ELF-1 (cell line): ENCODE data around the gene RAB4B.
"Not testable (repeated sequence)": the region's sequence is repeated elsewhere in the genome, so short reads cannot be mapped to it uniquely, and the experiment has no call there.

Source experiments
- DNase-seq: peaks from one replicate; pipeline ENCODE4 v3.0.0-alpha.2; 2016; ENCODE audit warnings: low read depth, low spot score

The RAB4B gene

DNA sequence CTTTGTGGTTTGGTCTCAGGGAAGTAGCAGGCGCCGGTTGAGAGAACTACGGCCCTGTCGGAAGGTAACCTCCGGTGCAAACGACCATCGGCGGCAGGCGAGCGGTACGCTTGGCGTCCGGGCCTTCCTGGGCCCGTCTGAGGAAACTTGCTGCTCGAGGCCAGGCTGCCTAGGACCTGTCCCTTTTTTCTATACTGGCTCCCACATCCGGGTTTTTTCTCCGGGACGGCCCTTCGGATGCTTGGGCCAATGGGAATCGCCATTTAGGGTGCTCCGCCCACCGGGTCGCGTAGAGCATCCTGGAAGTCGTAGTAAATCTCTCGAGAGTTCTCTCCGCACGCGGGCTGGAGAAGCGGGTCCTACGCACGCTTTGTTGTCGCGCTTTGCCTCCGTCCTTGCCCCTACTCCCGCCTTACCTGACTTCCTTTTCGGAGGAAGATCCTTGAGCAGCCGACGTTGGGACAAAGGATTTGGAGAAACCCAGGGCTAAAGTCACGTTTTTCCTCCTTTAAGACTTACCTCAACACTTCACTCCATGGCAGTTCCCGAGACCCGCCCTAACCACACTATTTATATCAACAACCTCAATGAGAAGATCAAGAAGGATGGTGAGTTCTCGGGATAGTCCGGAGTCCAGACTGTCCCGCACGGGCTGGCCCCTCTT is 27.0 kb upstream of the RAB4B start, which contains the start of gene SNRPA:
Gene SNRPA (plus strand): TSS at position 330 of the 664 bp plus-strand sequence. CDS start 206 bp downstream, at position 536.
- peak; percentile 99 for DNase-seq

DNA sequence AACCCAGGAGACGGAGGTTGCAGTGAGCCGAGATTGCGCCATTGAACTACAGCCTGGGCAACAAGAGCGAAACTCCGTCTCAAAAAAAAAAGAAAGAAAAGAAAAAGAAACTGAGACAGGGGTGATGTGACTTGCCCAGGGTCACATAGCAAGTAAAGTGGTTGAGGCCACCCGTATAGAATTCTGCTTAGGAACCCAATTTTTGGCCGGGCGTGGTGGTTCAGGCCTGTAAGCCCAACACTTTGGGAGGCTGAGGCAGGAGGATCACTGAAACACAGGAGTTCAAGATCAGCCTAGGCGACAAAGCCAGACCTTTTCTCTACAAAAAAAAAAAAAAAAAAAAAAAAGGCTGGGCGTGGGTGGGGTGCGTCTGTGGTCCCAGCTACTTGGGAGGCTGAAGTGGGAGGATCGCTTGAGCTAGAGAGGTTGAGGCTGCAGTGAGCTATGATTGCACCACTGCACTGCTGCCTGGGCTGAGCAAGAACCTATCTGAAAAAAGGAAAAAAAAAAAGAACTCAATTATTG is 25.7 kb upstream of the RAB4B start:
- peak; percentile 31 for DNase-seq

DNA sequence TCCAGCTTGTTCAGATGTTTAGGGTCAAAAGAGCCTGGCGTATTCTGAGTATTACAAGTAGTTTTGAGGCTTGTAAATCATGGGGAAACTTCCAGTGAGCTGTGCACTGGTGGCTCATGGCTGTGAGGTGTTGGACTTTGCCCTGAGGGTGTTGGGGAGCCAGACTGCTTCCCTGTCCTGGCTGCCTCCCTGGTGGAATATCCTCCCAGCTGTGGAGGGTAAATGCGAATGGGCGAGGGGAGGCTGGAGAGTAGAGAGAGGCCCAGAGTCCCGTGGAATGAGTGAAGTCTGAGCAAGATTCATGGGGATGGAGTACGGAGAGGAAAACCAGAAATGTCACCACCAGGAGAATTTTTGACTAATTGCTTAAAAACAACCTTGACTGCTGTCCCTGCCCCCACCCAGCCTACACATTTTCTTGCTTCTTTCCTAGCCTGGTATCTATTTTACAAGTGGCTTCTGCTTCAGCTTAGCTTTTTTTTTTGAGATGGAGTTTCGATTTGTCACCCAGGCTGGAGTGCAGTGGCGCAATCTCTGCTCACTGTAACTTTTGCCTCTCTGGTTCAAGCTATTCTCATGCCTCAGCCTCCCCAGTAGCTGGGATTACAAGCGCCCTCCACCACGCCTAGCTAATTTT is 23.3 kb upstream of the RAB4B start:
- DNase-seq = peak; percentile 41

- no peak for DNase-seq
Measured at GRCh38 chr19:40755248-40755624, 22.8 kb upstream of the RAB4B start.

GRCh38 chr19:40755791-40756190 is 22.3 kb upstream of the RAB4B start:
- DNase-seq = no peak

- DNase-seq = no peak
Measured at GRCh38 chr19:40756502-40757110, 21.4 kb upstream of the RAB4B start.

DNA sequence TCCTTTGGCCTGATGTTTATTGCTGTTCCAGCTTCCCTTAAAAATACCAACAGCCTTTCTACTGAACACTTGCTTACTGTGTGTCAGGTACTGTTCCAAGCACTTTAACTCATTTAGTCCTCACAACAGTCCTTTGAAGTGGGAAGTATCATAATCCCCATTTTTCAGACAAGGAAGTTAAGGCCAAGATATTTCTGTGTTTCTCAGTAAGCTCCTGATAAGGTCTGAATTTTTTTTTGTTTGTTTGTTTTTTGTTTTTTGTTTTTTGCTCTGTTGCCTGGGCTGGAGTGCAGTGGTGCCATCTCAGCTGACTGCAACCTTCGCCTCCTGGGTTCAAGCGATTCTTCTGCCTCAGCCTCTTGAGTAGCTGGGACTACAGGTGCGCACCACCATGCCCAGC is 19.6 kb upstream of the RAB4B start:
- no peak for DNase-seq

DNA sequence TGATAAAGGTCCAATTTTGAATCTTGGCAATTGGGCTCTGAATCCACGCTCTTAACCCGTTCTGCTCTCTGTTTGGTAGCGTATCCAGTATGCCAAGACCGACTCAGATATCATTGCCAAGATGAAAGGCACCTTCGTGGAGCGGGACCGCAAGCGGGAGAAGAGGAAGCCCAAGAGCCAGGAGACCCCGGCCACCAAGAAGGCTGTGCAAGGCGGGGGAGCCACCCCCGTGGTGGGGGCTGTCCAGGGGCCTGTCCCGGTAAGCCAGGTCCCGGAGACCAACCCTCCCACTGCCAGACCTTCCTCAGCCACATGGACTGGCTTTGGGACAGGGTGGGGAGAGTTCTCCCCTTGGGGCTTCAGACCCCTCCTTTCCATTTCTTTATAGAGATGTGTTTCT is 18.7 kb upstream of the RAB4B start:
- DNase-seq = no peak

DNA sequence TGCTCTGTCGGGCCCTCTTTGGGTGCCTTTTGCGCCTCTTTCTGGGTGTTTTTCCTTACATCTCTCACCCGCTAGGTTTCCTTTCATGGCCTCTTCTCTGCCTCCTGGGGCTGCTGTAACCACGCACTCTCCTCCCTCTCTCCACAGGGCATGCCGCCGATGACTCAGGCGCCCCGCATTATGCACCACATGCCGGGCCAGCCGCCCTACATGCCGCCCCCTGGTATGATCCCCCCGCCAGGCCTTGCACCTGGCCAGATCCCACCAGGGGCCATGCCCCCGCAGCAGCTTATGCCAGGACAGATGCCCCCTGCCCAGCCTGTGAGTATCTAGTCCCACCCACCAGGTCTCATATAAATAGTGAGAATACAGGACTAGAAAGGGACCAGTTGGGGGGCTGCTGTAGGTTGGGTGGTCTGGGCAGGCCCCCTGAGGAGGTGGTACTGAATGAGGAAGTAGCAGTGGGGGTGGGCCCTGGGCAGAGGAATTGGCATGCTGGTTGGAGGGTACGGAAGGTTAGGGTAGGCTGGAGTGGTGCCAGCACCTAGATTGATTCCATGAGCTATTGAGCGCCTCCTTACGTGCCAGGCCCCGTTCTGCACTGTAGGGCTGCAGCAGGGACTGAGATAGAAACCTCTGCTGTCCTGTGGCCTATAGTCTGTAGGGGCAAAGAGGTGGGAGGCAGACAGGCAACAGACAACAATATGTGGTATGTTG is 15.1 kb upstream of the RAB4B start:
- DNase-seq = no peak

- no peak for DNase-seq
Measured at GRCh38 chr19:40763526-40763925, 14.5 kb upstream of the RAB4B start.

DNA sequence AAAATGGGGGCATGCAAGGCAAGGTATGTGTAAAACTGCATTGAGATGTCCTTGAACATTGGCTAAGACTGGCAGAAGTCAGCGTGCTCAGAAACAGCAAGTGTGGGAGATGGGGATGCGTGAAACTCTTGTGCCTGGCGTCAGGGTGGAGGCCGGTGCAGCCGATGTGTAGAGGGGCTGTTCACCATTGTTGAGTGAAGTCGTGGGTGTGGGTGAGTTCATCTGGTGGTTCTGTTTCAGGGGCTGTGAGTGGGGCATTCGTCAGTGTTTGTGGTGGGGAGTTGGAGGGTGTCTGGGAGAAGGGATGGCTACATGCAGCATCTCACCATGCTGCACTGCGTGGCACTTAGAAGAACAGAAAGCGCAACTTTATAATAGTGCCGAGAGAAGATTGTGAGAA is 14.1 kb upstream of the RAB4B start:
- DNase-seq = no peak

- DNase-seq = not testable (repeated sequence)
Measured at GRCh38 chr19:40766385-40766784, 11.7 kb upstream of the RAB4B start.

GRCh38 chr19:40768869-40769268 is 9.2 kb upstream of the RAB4B start:
- DNase-seq = no peak

- DNase-seq = peak; percentile 26
Measured at GRCh38 chr19:40771101-40771862, 6.8 kb upstream of the RAB4B start.

- DNase-seq = peak; percentile 43
Measured at GRCh38 chr19:40774916-40775631, 3.0 kb upstream of the RAB4B start, which contains the start of gene MIA. TSS of gene MIA (plus strand) at chr19:40775521. CDS start at chr19:40775543, 22 bp downstream.

DNA sequence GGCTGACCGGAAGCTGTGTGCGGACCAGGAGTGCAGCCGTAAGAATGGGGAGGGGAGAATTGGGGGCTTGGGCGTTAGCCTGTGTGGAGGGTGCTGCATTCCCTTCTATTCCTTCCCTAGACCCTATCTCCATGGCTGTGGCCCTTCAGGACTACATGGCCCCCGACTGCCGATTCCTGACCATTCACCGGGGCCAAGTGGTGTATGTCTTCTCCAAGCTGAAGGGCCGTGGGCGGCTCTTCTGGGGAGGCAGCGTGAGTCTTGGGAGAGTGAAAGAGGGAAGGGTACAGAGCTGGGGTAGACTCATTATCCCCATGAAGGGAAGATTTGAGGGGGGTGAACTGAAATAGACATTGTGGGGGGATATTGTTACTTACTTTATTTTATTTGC is 2.4 kb upstream of the RAB4B start:
- DNase-seq = no peak

DNA sequence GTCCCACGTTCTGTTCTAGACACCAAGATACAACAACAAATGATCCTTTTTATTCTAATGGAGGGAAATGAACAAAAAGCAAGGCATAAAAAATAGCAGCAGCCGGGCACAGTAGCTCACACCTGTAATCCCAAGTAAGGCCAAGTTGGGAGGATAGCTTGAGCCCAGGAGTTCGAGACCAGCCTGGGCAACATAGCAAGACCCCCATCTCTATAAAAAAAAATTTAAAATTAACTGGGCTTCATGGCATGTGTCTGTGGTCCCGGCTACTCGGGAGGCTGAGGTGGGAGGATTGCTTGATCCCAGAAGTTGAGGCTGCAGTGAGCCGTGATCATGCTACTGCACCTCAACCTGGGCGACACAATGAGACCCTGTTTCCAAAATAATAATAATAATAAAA is 1.7 kb upstream of the RAB4B start:
- no peak for DNase-seq

DNA sequence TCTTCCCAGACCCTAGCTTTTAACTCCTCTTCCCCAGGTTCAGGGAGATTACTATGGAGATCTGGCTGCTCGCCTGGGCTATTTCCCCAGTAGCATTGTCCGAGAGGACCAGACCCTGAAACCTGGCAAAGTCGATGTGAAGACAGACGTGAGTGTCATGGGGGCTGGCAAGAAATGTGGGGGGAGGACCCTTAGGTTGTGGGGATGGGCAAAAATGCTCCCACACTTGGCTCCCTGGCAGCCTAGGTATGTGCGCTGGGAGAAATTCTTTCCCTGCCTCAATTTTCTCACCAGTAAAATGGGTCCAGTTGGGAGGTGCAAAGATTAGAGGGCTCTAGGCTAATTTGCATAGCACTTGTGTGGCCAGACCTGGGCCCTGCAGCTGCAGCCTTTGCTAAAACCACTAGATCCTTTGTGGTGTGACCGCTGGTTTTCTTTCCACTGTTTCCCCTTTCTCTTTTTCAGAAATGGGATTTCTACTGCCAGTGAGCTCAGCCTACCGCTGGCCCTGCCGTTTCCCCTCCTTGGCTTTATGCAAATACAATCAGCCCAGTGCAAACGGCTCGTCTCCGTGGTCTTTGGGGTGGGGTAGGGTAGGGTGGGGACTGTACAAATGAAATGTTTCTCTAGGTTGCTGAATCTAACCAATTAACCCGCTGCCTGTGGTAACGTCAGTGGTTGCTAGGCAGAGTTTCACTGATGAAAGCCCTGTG is 959 bp upstream of the RAB4B start:
- DNase-seq = peak; percentile 97

DNA sequence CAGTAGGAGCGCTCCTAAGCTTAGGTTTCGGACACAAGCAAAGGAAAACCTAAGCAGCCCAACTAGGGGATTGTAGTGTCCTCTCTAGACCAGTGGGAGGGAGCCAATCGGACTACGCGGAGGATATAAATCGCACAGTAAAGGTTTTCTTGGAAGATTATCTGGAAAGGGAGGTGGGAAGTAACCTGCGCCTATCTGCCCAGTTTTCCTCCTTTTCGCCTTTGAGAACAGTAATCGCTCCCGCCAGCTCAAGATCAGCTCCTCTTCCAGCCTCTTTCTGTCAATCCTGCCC is 456 bp upstream of the RAB4B start:
- DNase-seq = no peak

GRCh38 chr19:40778706-40779284 is 748 bp downstream of the RAB4B start:
- peak; percentile 99 for DNase-seq
